NCI-H460 (cell line): Measurements from ENCODE around the gene NACC2. TPM values are rescaled to one million over a fixed set of nuclear protein-coding genes. Genes with fewer than 3 reads are reported as not detected.
"Not testable (repeated sequence)": the region's sequence is repeated elsewhere in the genome, so short reads cannot be mapped to it uniquely, and the experiment has no call there.

ENCODE experiments used
- DNase-seq: peaks from one replicate; pipeline ENCODE4 v3.0.0-alpha.2; 2016; ENCODE audit warnings: low read depth; ENCODE audit errors: extremely low read depth
- total RNA-seq: library from RNA; depleted of rRNA; stranded (reverse); fragments of >200 nt; shearing (Covaris generic); gene quantifications from 2 replicates; pipeline ENCODE4 v1.2.3, GENCODE V29; 2014

Gene NACC2
- total RNA-seq, 1 experiment from 2014 or later, result 27.0 TPM

DNA sequence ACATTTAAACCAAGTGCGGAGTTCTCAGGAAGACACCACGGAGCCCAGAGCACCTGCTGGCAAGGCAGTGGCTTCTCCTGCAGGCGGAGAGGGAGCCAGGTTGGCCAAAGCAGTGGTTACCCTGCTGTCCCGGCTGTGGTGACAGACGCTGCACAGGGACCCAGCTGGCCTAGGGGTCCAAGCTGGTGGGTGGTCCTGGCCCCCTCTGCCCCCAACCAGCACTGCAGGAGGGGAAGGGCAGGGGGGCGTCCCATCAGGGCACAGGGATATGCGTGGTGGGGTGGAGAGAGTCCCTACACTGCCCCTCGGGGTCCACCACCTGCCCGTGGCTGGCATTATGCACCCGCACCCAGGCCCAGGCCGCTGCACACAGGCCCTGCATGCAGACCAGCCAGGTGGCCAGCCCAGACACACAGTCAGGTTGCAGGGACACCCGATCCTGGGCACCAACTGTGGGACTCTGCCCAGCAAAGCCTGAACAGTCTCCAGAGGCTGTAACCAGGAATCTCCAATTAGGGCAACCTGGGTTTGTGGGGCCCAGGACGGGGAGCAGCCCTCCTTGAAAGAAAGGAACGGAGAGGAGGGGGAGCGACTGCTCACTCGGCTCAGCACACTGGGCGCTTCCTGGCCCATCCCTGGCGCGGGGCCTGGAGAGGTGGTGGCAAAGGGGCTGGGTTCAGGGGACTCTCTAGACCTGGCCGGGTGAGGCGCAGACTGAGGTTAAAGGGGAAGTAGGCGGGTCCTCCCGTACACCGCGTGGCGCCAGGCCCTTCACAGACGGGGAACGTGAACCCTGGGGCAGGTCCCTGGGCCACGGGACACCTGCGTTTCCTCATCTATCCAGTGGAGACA is 46.3 kb downstream of the NACC2 start:
- DNase-seq, result no peak

DNA sequence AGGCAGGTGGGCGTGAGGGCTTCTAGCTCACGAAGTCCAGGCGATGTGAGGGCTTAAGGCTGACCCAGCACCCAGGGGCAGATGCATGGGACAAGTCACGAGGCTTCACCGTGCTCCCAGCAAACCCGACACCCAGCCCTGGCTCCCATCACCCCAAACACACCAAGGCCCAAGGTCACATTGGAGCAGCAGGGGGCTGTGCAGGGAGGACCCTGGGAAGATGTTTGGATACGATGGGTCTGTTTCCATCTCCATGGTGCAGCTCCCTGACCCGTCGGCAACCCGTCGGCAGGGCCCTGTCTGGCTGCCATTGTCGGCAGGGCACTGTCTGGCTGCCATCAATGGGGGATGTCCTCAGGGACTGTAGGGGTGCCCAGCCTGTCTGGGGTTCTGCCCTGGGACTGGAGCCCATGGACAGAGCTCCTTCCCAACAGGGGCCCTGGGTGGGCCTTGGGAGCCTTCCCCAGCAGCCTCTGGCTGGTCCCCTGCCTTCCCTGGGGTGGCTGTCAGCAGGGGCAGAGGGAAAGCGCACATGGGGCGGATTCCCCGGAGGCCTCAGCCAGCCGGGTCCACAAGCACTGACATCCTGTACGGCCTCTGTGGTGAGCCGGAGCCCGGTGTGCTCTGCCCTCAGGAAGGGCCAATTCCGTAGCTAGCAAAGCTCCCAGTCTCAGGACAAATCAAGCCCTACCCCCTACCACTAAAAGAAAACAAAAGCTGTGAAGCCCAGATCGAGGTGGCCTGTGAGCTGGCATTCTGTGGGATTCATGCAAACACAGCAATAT is 47.1 kb downstream of the NACC2 start:
- no peak for DNase-seq

DNA sequence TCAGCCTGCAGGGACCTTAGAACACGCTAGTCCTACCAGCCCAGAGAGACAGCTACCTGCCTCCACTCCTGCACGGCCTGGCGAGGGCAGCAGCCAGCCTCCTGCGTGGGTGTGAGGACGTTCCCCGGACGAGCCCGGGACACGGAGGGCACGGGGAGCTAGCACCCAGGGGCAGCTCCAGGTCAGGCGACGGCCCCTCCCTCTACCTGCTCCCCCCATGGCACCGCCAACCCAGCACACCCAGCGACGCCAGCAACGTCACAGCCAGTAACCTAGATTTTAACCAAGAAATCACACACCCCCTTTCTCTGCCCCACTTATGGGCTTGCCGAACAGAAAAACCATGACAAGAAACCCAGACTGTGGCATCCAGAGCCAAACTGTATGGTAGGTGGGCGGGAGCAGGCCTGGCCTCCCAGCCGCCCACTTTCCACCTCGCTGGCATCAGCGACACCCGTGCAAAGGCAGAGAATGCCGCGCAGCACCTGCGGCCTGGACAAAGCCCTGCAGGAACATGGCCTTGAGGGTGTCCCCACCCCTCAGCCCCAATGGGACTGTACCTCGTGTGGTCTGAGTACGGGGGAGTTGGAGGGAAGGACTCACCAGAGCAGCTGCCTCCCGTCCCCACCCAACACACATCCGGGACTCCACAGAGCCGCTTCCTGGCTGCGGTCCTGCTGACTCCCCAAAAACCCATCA is 47.9 kb downstream of the NACC2 start:
- no peak for DNase-seq

DNA sequence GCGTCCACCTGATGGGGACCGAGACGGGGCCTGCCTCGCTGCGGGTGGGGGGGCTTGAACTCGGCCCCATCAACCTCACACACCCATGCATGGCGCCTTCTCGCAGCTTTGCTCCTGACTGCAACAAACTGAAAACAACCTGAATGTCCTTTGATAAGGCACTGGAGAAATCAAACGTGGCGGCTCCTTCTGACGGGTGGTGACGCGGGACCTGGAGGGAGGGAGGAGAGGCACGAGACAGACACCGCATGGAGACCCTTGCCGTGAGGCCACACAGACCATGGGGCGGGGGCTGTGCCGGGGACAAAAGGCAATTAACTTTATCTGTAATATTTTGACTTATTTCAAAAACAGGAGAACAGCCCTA is 48.6 kb downstream of the NACC2 start:
- DNase-seq, result no peak

DNA sequence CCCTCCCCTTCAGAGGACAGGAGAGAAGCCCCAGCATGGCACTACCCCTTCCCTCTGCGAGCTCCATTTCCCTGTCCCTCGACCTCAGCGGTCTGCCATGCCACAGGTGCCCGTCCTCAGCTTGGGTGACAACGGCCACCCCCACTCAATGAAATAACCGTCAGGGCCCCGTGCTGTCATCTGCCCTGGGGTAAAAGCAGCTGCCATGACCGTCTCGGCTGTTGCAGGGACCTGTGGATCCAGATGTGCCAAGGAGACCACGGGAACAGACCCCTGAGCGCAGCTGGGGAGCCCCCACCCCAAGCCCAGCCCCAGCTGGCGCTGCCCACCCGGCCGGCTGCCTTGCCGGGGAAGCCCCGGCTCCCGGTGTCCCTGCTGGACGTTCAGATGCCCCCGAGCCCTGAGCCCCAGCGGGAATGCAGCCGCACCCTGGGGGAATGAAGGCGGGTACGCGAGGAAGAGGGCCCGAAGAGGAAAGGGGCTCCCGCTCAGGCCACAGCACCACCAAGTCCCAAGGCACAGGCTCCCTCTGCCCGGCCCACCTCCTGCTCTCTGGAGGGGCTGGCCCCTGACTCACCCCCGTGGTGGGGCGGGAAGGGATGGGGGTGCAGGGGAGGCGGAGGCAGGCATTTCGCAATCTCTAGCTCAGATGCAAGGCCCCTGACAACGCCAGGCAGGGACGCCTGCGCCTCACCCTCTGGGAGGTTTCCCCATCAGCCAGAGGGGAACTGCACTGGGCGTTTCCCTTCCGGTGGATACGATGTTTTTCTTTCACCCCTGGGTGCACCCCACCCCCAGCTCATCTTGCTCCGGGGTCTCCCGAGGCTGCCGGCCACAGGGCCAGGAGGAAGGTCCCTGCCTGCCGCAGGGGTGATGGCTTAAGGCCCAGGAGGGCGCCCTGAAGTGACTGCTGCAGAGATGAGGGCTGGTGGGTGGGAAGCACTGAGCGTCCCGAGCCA is 49.2 kb downstream of the NACC2 start:
- no peak for DNase-seq

DNA sequence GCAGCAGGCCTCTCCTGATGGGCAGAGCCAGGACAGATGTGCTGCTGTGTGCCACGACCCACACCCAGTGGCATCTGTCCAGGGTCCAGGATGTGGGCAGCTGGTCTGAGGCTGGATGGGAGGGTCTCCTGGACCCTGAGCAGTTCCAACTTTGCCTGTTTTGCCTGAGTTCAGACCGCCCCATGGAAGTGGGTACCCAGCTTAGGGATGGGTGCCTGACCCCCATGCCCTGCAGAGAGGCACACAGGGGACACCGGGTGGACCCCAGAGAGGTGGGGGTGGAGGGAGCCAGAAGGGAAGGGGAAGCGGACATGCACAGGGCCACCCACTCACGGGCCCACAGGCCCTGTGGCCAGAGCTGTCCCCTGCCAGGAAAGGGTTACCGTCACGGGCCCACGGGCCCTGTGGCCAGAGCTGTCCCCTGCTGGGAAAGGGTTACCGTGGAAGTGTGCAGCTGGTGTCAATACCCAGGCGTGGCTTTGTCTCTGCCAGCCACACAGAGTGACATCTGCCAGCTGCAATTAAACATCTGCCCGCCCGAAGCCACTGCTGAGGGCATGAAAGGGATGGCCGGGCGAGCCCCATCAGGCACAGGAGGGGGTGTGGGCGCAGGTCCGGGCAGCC is 50.0 kb downstream of the NACC2 start:
- no peak for DNase-seq

DNA sequence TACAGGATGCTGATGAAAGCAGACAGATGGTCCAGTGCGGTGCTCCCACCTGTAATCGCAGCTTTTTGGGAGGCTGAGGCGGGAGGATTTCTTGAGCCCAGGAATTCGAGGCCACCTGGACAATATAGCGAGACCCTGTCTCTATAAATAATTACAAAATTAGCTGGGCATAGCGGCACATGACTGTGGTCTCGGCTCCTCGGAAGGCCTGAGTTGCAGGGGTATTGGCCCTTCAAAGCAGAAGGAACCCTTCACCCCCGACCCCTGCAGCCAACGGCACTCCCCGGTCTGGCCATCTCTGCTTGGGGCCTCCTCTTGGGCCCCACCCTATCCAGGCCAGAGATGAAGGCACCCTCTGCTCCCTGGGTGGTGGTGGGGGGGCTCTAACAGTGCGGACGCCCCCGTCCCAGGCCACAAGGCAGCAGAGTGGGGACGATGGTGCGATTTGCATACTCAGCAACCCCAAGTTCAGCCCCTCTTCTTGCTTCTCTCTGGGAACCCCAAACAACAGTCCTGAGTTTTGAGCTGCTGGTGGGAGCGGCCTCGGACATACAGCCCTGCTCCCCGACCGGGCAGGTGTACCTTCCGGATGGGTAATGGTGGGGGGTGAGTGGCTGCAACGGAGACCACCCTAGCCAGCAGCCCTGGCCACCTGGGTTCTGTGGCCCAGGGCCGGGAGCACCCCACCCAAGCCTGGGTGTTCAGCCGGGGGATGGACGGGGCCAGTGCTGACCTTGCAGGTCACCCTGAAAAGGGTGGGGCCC is 50.7 kb downstream of the NACC2 start:
- no peak for DNase-seq

DNA sequence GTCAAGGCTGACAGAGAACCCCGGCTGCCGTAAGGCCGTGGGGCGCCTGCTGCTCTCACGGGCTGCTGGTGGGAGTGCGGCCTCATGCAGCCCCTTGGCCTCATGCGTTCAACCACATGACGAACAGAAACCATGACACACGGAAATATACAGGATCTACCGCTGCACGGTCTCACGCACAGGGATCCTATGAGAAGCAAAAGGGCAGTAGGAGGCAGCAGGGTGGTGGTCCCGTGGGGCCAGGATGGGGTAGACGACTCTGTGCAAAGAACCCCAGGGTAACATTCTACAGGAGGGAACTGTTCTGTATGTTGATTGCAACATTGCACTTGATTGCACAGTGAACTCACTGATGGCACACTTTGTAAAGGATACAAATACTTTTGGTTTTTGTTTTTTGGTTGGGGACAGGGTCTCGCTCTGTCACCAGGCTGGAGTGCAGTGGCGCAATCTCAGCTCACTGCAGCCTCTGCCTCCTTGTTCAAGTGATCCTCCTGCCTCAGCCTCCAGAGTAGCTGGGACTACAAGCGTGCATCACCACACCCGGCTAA is 51.6 kb downstream of the NACC2 start:
- no peak for DNase-seq

DNA sequence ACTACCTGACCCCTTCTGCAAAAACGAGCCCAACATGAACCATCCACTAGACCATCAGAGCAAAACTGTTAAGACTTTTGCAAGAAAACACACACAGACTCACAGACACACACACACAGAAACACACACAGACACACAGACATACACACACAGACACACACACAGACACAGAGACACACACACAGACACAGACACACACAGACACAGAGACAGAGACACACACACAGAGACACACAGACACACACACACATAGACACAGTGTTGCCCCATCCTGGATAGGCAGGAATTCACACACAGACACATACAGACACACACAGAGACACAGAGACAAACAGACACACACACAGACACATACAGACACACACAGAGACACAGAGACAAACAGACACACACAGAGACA is 52.5 kb downstream of the NACC2 start:
- no peak for DNase-seq

DNA sequence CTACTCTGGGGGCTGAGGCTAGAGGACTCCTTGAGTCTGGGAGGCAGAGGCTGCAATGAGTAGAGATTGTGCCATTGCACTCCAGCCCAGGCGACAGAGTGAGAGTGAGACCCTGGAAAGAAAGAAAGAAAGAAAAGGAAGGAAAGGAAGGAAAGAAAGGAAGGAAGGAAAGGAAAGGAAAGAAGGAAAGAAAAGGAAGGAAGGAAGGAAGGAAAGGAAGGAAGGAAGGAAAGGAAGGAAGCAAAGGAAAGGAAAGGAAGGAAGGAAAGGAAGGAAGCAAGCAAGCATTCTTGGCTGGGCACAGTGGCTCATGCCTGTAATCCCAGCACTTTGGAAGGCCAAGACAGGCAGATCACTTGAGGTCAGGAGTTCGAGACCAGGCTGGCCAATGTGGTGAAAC is 54.2 kb downstream of the NACC2 start:
- not testable (repeated sequence) for DNase-seq

DNA sequence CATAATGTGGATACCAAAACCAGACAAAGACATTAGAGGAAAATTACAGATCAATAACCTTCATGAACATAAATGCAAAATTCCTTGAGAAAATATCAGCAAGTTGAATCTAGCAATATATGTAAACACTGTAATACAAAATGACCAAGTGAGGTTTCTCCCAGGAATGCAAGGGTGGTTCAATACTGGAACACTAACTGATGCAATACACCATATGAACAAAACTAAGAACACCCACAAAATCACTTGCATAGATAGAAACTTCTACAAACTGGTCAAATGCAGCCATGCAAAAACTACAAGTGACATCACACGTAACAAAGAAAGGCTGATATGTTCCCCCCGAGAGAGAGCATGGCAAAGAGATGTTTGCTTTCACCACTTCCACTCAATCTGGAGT is 55.6 kb downstream of the NACC2 start:
- DNase-seq, result no peak

DNA sequence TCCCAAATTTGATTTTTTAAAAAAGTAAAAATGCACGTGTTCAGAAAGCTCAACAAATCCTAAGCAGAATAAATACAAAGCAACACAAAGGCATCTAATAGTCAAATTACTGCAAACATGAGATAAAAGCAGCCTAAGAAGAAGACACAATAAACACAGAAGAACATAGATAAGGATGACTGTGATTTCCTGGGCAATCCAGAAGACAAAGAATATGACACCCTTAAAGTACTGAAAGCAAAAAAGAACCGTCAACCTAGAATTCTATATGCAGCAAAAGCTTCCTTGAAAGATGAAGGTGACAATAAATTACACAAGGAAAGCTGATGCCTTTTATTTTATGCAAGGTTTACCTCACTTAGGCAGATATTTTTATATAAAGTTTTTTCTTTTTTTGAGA is 58.2 kb downstream of the NACC2 start:
- DNase-seq, result no peak

DNA sequence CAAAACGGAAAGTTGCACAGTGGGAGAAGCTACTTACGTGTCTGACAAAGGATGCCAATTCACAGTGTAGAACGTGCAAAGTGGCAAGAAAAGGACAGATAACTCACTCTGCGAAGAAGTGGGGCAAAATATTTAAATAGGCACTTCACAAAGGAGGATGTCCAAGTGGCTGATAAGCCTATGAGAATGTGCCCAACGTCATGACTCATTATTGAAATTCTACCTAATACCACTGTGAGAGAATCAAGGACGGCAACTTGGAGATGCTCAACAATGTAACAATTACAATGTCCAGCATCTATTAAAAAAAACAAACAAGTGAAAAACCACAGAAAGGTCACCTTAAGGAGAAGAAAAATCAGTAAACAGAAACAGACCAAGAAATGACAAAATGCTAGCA is 59.0 kb downstream of the NACC2 start:
- no peak for DNase-seq

DNA sequence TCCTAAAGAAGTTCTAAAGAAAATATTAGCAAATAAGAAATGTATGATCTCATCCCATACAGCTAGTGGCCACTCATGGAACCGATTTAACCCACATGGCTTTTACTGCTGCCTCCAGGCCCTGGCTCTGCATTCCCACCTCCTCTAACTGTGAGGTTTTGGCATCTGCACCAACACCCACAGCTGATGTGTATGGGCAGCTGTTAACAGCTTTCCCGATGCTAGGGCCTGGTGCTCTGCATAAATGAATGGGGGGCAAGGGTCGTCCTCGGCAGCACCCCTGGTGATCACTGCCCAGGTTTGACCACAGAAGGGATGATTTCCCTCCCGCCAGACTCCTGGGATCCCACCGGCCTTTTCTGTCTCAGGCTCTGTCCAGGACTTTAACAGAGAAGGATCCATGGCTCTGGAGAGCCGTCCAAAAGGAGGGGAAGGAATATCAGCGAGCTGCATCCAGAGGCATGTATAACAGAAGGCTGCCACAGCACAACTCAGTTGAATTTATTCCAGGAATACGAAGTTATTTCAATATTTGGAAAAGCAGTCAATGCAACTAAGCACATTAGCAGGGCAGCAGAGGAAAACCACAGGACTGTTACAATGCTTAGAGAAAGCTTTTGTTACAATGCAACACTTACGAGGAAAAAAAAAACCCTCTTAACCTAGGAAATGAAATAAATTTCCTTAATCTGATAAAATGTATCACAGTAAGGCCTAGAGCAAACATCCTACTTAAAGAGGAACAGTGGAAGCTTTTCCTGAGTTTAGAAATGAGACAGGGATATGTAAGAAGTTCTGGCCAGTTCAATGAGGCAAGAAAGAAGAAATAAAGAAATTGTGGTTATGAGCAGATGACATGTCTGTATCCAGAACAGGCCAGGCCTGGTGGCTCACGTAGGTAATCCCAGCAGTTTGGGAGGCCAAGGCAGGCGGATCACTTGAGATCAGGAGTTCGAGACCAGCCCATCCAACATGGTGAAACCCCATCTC is 63.1 kb downstream of the NACC2 start:
- DNase-seq, result no peak

DNA sequence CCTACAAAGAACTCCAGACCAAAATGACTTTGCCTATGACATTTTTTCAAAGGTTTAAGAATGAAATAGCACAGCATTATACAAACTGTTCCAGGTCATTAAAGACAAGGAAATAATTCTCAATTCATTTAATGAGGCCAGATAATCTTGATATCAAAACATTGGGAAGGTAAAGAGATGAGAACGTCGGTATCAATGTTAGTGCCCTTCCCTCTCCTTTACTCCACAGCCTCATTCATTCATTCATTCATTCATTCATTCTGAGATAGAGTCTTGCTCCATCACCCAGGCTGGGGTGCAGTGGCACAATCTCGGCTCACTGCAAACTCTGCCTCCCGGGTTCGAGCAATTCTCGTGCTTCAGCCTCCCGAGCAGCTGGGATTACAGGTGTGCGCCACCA is 64.0 kb downstream of the NACC2 start:
- no peak for DNase-seq

DNA sequence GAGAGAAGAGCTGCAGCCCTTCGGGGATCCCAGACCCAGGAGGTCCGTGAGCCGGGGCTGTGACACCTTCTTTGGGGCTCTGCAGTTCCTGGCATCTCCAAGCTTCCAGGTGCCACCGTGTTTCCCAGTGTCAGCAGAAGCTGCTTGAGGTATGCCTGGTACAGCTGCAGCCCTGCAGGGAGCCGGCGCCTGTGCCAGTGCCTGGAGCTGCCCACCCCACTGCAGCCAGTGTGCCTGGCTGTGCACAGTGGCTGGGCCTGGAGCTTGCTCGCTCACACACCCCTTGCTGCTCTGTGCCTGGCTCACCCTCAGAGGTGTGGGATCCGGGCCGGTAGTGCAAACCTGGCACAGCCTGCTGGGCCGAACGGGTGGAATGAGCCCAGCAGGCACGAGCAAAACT is 65.5 kb downstream of the NACC2 start:
- DNase-seq, result no peak

DNA sequence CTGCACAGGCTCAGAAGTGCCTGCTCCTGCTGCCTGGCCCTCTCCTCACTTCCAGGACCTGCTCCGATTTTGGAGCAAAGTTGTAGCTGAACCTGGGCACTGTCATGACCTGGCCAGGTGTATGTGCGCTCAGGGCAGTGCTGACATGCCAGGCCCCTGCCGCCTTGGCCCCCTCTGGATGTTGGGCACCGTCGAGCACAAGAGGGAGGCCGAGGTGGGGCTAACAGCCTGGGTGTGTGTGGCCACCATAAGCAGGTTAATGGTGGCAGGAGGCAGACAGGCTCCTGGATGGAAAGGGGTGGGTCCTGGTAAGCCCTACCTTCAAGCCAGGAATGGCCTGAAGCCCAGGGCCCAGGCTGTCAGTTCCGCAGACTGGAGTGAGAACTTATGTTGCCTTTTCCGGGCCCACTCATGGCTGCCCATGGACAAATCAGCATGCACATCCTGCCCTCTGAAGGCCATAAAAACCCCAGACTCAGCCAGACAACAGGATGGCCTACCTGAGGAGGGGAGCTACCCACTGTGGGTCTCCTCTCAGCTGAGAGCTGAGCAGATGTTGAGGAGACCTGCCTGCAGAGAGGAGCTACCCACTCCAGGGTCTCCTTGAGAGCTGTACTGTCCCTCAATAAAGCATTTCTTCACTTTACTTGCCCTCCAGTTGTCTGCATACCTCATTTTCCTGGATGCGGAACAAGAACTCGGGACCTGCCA is 66.2 kb downstream of the NACC2 start:
- no peak for DNase-seq
